Measurements from ENCODE around the gene RDH12.

The RDH12 gene

DNA sequence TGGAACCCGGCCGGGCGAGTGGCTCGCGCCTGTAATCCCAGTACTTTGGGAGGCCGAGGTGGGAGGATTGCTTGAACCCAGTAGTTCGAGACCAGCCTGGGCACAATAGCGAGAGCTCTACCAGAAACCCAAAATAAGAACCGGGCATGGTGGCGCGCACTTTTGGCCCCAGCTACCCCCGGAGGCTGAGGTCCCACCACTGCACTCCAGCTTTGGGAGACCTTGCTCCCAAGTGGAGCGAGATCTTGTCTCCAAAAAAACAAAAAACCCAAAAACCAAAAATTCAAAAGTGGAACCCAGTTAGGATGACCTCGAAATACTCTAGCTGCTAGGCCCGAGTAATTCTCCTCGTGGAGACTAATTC lies 26.5 kb upstream of the RDH12 start:
- Histone ChIP-seq H3K4me1 (ENCODE audit: control insufficient read depth, insufficient read depth, low read length, poor library complexity, severe bottlenecking) (peaks cover 20% of the 10 kb centered on the region), H3K27ac (ENCODE audit: insufficient read depth, low read length, poor library complexity, severe bottlenecking) (peak overlapping the region; percentile 97), H3K36me3 (ENCODE audit: control insufficient read depth, insufficient read depth, low read length) (peaks cover 12% of the 10 kb centered on the region), H3K9me3 (ENCODE audit: control insufficient read depth, low read length) (no peaks in the 10 kb centered on the region), H3K27me3 (replicated peaks; ENCODE audit: control insufficient read depth, insufficient read depth, low read length, poor library complexity, severe bottlenecking) (no peaks in the 10 kb centered on the region), H3K4me3 (ENCODE audit: insufficient read depth, low read depth, low read length, poor library complexity, severe bottlenecking) (peak overlapping the region; percentile 97)
- DNase-seq, result no peak

DNA sequence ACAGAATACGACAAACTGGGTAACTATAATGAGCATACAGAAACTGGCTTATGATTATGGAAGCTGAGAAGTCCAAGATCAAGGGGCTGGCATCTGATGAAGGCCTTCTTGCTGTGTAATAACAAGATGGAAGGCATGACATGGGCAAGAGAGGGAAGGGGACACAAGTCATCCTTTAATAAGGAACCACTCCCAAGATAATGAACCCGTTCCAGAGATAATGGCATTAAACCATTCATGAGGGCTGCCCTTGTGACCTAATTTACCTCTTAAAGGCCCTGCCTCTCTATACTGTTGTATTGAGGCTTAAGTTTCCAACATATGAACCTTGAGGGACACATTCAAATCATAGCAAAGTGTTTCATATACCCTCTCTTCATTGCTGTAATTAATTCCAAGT lies 22.7 kb upstream of the RDH12 start:
- Histone ChIP-seq H3K27ac (ENCODE audit: insufficient read depth, low read length, poor library complexity, severe bottlenecking) (no peak overlapping the region), H3K36me3 (ENCODE audit: control insufficient read depth, insufficient read depth, low read length) (peaks cover 12% of the 10 kb centered on the region), H3K4me1 (ENCODE audit: control insufficient read depth, insufficient read depth, low read length, poor library complexity, severe bottlenecking) (peaks cover 6% of the 10 kb centered on the region), H3K27me3 (replicated peaks; ENCODE audit: control insufficient read depth, insufficient read depth, low read length, poor library complexity, severe bottlenecking) (no peaks in the 10 kb centered on the region), H3K9me3 (ENCODE audit: control insufficient read depth, low read length) (no peaks in the 10 kb centered on the region), H3K4me3 (ENCODE audit: insufficient read depth, low read depth, low read length, poor library complexity, severe bottlenecking) (no peak overlapping the region)
- DNase-seq, result no peak

GRCh38 chr14:67680121-67680602 lies 21.5 kb upstream of the RDH12 start:
- Histone ChIP-seq H3K9me3 (ENCODE audit: control insufficient read depth, low read length) (no peaks in the 10 kb centered on the region), H3K36me3 (ENCODE audit: control insufficient read depth, insufficient read depth, low read length) (peaks cover 18% of the 10 kb centered on the region), H3K4me3 (ENCODE audit: insufficient read depth, low read depth, low read length, poor library complexity, severe bottlenecking) (no peak overlapping the region), H3K27me3 (replicated peaks; ENCODE audit: control insufficient read depth, insufficient read depth, low read length, poor library complexity, severe bottlenecking) (no peaks in the 10 kb centered on the region), H3K4me1 (ENCODE audit: control insufficient read depth, insufficient read depth, low read length, poor library complexity, severe bottlenecking) (peaks cover 2% of the 10 kb centered on the region), H3K27ac (ENCODE audit: insufficient read depth, low read length, poor library complexity, severe bottlenecking) (no peak overlapping the region)
- DNase-seq, result no peak

- no peaks in the 10 kb centered on the region for H3K9me3 ChIP-seq (ENCODE audit: control insufficient read depth, low read length)
- no peaks in the 10 kb centered on the region for H3K27me3 ChIP-seq (replicated peaks; ENCODE audit: control insufficient read depth, insufficient read depth, low read length, poor library complexity, severe bottlenecking)
- H3K4me1 ChIP-seq (ENCODE audit: control insufficient read depth, insufficient read depth, low read length, poor library complexity, severe bottlenecking), result no peaks in the 10 kb centered on the region
- H3K4me3 ChIP-seq (ENCODE audit: insufficient read depth, low read depth, low read length, poor library complexity, severe bottlenecking), result no peak overlapping the region
- H3K36me3 ChIP-seq (ENCODE audit: control insufficient read depth, insufficient read depth, low read length), result peaks cover 22% of the 10 kb centered on the region
- no peak overlapping the region for H3K27ac ChIP-seq (ENCODE audit: insufficient read depth, low read length, poor library complexity, severe bottlenecking)
- DNase-seq, result no peak
Observed at GRCh38 chr14:67680941-67681340, 20.7 kb upstream of the RDH12 start.

- no peaks in the 10 kb centered on the region for H3K9me3 ChIP-seq (ENCODE audit: control insufficient read depth, low read length)
- no peak for DNase-seq
- H3K27me3 ChIP-seq (replicated peaks; ENCODE audit: control insufficient read depth, insufficient read depth, low read length, poor library complexity, severe bottlenecking), result no peaks in the 10 kb centered on the region
- no peaks in the 10 kb centered on the region for H3K4me1 ChIP-seq (ENCODE audit: control insufficient read depth, insufficient read depth, low read length, poor library complexity, severe bottlenecking)
- no peak overlapping the region for H3K4me3 ChIP-seq (ENCODE audit: insufficient read depth, low read depth, low read length, poor library complexity, severe bottlenecking)
- H3K27ac ChIP-seq (ENCODE audit: insufficient read depth, low read length, poor library complexity, severe bottlenecking), result no peak overlapping the region
- peaks cover 28% of the 10 kb centered on the region for H3K36me3 ChIP-seq (ENCODE audit: control insufficient read depth, insufficient read depth, low read length)
Observed at GRCh38 chr14:67683842-67684241, 17.8 kb upstream of the RDH12 start.

DNA sequence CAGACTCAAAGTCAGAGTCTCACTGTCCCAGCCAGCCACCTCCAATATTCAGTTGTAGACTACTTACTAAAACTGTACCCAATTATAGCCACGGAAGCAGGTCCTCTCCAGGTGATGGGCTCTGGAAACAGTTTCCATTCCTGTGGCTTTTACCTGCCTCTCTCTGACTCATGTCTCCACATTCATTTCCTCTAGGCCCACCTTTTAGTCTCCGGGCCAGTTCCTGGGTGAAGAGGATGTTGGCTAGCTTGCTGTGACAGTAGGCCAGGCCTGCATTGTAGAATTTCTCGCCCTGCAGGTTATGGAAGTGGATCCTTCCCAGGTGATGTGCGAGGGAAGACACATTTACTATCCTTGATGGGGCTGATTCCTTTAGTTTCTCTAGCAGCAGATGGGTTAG lies 11.7 kb upstream of the RDH12 start:
- Histone ChIP-seq H3K4me1 (ENCODE audit: control insufficient read depth, insufficient read depth, low read length, poor library complexity, severe bottlenecking) (peaks cover 3% of the 10 kb centered on the region), H3K27me3 (replicated peaks; ENCODE audit: control insufficient read depth, insufficient read depth, low read length, poor library complexity, severe bottlenecking) (no peaks in the 10 kb centered on the region), H3K27ac (ENCODE audit: insufficient read depth, low read length, poor library complexity, severe bottlenecking) (no peak overlapping the region), H3K36me3 (ENCODE audit: control insufficient read depth, insufficient read depth, low read length) (peaks cover 56% of the 10 kb centered on the region), H3K4me3 (ENCODE audit: insufficient read depth, low read depth, low read length, poor library complexity, severe bottlenecking) (no peak overlapping the region), H3K9me3 (ENCODE audit: control insufficient read depth, low read length) (no peaks in the 10 kb centered on the region)
- DNase-seq, result no peak

GRCh38 chr14:67694791-67695393 lies 6.8 kb upstream of the RDH12 start:
- DNase-seq, result peak; percentile 48 to 60 (median 53)
- peaks cover 25% of the 10 kb centered on the region for H3K36me3 ChIP-seq (ENCODE audit: control insufficient read depth, insufficient read depth, low read length)
- H3K27ac ChIP-seq (ENCODE audit: insufficient read depth, low read length, poor library complexity, severe bottlenecking), result peak overlapping the region; percentile 70
- peak overlapping the region; percentile 88 for H3K4me3 ChIP-seq (ENCODE audit: insufficient read depth, low read depth, low read length, poor library complexity, severe bottlenecking)
- H3K4me1 ChIP-seq (ENCODE audit: control insufficient read depth, insufficient read depth, low read length, poor library complexity, severe bottlenecking), result peaks cover 3% of the 10 kb centered on the region
- no peaks in the 10 kb centered on the region for H3K9me3 ChIP-seq (ENCODE audit: control insufficient read depth, low read length)
- no peaks in the 10 kb centered on the region for H3K27me3 ChIP-seq (replicated peaks; ENCODE audit: control insufficient read depth, insufficient read depth, low read length, poor library complexity, severe bottlenecking)

GRCh38 chr14:67695394-67695949 lies 6.2 kb upstream of the RDH12 start, which contains the start of gene RDH11:
Gene RDH11 (minus strand): TSS chr14:67695764. CDS start chr14:67695703, 61 bp downstream.
- Histone ChIP-seq H3K9me3 (ENCODE audit: control insufficient read depth, low read length) (no peaks in the 10 kb centered on the region), H3K4me1 (ENCODE audit: control insufficient read depth, insufficient read depth, low read length, poor library complexity, severe bottlenecking) (peaks cover 3% of the 10 kb centered on the region), H3K27ac (ENCODE audit: insufficient read depth, low read length, poor library complexity, severe bottlenecking) (peak within 1 kb of the TSS; percentile 70), H3K4me3 (ENCODE audit: insufficient read depth, low read depth, low read length, poor library complexity, severe bottlenecking) (peak within 1 kb of the TSS; percentile 88), H3K27me3 (replicated peaks; ENCODE audit: control insufficient read depth, insufficient read depth, low read length, poor library complexity, severe bottlenecking) (no peaks in the 10 kb centered on the region), H3K36me3 (ENCODE audit: control insufficient read depth, insufficient read depth, low read length) (peaks cover 19% of the 10 kb centered on the region)
- peak; percentile 70 to 76 (median 75) for DNase-seq

DNA sequence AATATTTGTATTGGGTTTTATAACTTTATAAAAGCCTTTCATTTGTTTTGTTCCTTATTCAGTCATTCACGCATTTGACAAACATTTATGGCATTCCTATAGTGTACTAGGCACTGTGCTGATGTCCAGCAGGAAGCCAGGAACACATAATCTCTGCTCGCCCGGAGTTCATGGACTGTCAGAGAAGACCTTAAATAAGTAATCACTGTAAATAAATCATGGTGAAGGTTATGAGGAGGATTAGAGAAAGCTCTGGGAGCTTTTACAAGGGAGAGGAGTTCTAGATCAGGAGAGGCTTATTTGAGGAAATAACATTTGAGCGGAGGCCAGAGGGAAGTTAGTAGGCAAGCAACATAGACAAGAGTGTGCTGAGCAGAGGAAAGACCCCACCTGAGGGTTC lies 4.7 kb upstream of the RDH12 start:
- DNase-seq, result no peak
- Histone ChIP-seq H3K4me1 (ENCODE audit: control insufficient read depth, insufficient read depth, low read length, poor library complexity, severe bottlenecking) (peaks cover 3% of the 10 kb centered on the region), H3K4me3 (ENCODE audit: insufficient read depth, low read depth, low read length, poor library complexity, severe bottlenecking) (no peak overlapping the region), H3K36me3 (ENCODE audit: control insufficient read depth, insufficient read depth, low read length) (peaks cover 5% of the 10 kb centered on the region), H3K27me3 (replicated peaks; ENCODE audit: control insufficient read depth, insufficient read depth, low read length, poor library complexity, severe bottlenecking) (no peaks in the 10 kb centered on the region), H3K27ac (ENCODE audit: insufficient read depth, low read length, poor library complexity, severe bottlenecking) (no peak overlapping the region), H3K9me3 (ENCODE audit: control insufficient read depth, low read length) (no peaks in the 10 kb centered on the region)

GRCh38 chr14:67698179-67698578 lies 3.5 kb upstream of the RDH12 start:
- Histone ChIP-seq H3K27me3 (replicated peaks; ENCODE audit: control insufficient read depth, insufficient read depth, low read length, poor library complexity, severe bottlenecking) (no peaks in the 10 kb centered on the region), H3K27ac (ENCODE audit: insufficient read depth, low read length, poor library complexity, severe bottlenecking) (no peak overlapping the region), H3K4me1 (ENCODE audit: control insufficient read depth, insufficient read depth, low read length, poor library complexity, severe bottlenecking) (peaks cover 3% of the 10 kb centered on the region), H3K36me3 (ENCODE audit: control insufficient read depth, insufficient read depth, low read length) (no peaks in the 10 kb centered on the region), H3K4me3 (ENCODE audit: insufficient read depth, low read depth, low read length, poor library complexity, severe bottlenecking) (no peak overlapping the region), H3K9me3 (ENCODE audit: control insufficient read depth, low read length) (no peaks in the 10 kb centered on the region)
- DNase-seq, result no peak
